ENCODE data around the gene PUS3. TPM values are rescaled to one million over a fixed set of nuclear protein-coding genes. Genes with fewer than 3 reads are reported as not detected.

The PUS3 gene
- total RNA-seq, 1 experiment from 2014 or later, result 11.9 TPM

DNA sequence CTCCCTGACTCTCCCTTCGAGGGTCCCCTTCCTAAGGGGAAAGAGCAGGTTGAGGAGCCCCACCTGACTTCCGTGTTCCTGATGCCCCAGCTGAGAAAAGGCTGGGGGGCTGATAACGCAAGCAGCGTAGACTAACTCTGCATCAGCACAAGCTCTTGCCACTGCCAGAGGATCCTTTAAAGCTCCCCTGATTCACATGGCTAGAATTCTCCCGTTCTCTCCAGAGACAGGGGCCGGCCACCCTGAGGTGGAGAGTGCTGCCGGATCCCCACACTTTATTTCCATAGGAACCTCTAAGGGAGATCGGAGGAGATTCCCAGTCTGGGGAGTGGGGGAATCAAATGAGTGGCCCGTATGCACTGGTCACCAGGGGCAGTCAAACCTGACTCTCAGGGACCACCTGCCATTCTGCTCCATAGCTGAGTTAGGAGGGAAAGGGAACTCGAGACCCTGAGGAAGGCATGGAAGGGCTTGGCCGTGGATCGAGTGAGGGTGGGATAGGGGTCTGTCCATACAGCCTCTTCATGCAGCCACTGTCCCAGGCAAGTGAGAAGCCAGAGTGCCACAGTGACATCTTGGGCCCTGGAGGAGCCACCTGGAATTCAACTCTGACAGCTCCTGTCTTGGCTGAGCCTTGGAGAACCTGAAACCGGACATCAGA is 41.5 kb upstream of the PUS3 start:
- intact Hi-C loops (cut with micrococcal nuclease), result loop anchor here (5.0 kb wide), 1 partner anchor 118 kb away; the partner anchor contains the start of gene CDON

GRCh38 chr11:125943661-125944349 is 40.8 kb upstream of the PUS3 start:
- no peak for TF ChIP-seq YY1 (IDR thresholded peaks at IDR 0.05; ENCODE audit: extremely low read depth, insufficient replicate concordance, low read depth, low read length)
- TF ChIP-seq CEBPB (IDR thresholded peaks at IDR 0.05; ENCODE audit: low read depth), result no peak
- no peak for TF ChIP-seq ELF1 (IDR thresholded peaks at IDR 0.05; ENCODE audit: borderline replicate concordance, low read depth)
- TF ChIP-seq, protein P1, sequence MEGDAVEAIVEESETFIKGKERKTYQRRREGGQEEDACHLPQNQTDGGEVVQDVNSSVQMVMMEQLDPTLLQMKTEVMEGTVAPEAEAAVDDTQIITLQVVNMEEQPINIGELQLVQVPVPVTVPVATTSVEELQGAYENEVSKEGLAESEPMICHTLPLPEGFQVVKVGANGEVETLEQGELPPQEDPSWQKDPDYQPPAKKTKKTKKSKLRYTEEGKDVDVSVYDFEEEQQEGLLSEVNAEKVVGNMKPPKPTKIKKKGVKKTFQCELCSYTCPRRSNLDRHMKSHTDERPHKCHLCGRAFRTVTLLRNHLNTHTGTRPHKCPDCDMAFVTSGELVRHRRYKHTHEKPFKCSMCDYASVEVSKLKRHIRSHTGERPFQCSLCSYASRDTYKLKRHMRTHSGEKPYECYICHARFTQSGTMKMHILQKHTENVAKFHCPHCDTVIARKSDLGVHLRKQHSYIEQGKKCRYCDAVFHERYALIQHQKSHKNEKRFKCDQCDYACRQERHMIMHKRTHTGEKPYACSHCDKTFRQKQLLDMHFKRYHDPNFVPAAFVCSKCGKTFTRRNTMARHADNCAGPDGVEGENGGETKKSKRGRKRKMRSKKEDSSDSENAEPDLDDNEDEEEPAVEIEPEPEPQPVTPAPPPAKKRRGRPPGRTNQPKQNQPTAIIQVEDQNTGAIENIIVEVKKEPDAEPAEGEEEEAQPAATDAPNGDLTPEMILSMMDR (IDR thresholded peaks at IDR 0.05 in 2 of 3, conservative IDR thresholded peaks at IDR 0.05 in 1 of 3; ENCODE audit: borderline replicate concordance in 1 of 3, insufficient read depth in 1 of 3, low read depth in 2 of 3, low read length in 2 of 3), result no peak
- no peaks in the 10 kb centered on the region for H3K9me3 ChIP-seq (ENCODE audit: control insufficient read depth in 1 of 2, insufficient read depth in 1 of 2, low read depth in 1 of 2, low read length in 2 of 2)
- CTCF ChIA-PET, result interaction anchor here (0.9 to 1.3 kb wide), 2 partner anchors 118 to 250 kb away, joined by 4 to 5 read pairs; no protein-coding TSS in a partner anchor
- intact Hi-C loops (cut with micrococcal nuclease), result loop anchor here (5.0 kb wide), 1 partner anchor 118 kb away; the partner anchor contains the start of gene CDON
- no peaks in the 10 kb centered on the region for H3K9me2 ChIP-seq (ENCODE audit: insufficient read depth)
- H3K36me3 ChIP-seq (ENCODE audit: control insufficient read depth in 1 of 2, insufficient read depth in 2 of 2, low read length in 2 of 2), result no peaks in the 10 kb centered on the region
- BruUV-seq (replicated peaks), result no TSS peak
- RAD21 ChIA-PET (ENCODE audit: low non-redundant PET in 1 of 2, low total read pairs in 2 of 2, uncharacterized antibody in 2 of 2, unreplicated experiment in 2 of 2), result no interaction called here
- no peak overlapping the region for H3K4me2 ChIP-seq (ENCODE audit: low read length)
- H2AFZ ChIP-seq (ENCODE audit: low read depth, low read length, poor library complexity, severe bottlenecking), result no peak overlapping the region
- H3K27ac ChIP-seq (ENCODE audit: low read depth, low read length), result no peak overlapping the region
- peaks cover 7 to 16% of the 10 kb centered on the region in 2 experiments for H3K4me1 ChIP-seq (ENCODE audit: control insufficient read depth in 1 of 2, insufficient read depth in 2 of 2, low read length in 2 of 2)
- H4K20me1 ChIP-seq (ENCODE audit: insufficient read depth), result no peaks in the 10 kb centered on the region
- POLR2A ChIA-PET, result no interaction called here
- no peaks in the 10 kb centered on the region for H3K79me2 ChIP-seq (ENCODE audit: insufficient read depth, low read length)
- H3K4me3 ChIP-seq (replicated peaks in 1 of 2; ENCODE audit: low read depth in 1 of 2, low read length in 2 of 2), result no peak overlapping the region
- ATAC-seq (no peak), DNase-seq (ENCODE audit: low read depth, low spot score) (no peak)
- H3K9ac ChIP-seq (ENCODE audit: low read length), result no peak overlapping the region
- H3K27me3 ChIP-seq (ENCODE audit: insufficient read depth, low read length), result no peaks in the 10 kb centered on the region

More for the DNA sequence above, 41.5 kb upstream of the PUS3 start:
- Histone ChIP-seq H3K4me2 (ENCODE audit: low read length) (no peak overlapping the region), H3K9ac (ENCODE audit: low read length) (no peak overlapping the region), H3K27me3 (ENCODE audit: insufficient read depth, low read length) (no peaks in the 10 kb centered on the region), H3K4me3 (replicated peaks in 1 of 2; ENCODE audit: low read depth in 1 of 2, low read length in 2 of 2) (no peak overlapping the region), H3K4me1 (ENCODE audit: control insufficient read depth in 1 of 2, insufficient read depth in 2 of 2, low read length in 2 of 2) (peaks cover 7 to 16% of the 10 kb centered on the region in 2 experiments), H2AFZ (ENCODE audit: low read depth, low read length, poor library complexity, severe bottlenecking) (no peak overlapping the region), H3K9me3 (ENCODE audit: control insufficient read depth in 1 of 2, insufficient read depth in 1 of 2, low read depth in 1 of 2, low read length in 2 of 2) (no peaks in the 10 kb centered on the region), H3K36me3 (ENCODE audit: control insufficient read depth in 1 of 2, insufficient read depth in 2 of 2, low read length in 2 of 2) (no peaks in the 10 kb centered on the region), H4K20me1 (ENCODE audit: insufficient read depth) (no peaks in the 10 kb centered on the region), H3K27ac (ENCODE audit: low read depth, low read length) (no peak overlapping the region), H3K79me2 (ENCODE audit: insufficient read depth, low read length) (no peaks in the 10 kb centered on the region), H3K9me2 (ENCODE audit: insufficient read depth) (no peaks in the 10 kb centered on the region)
- RAD21 ChIA-PET (ENCODE audit: low non-redundant PET in 1 of 2, low total read pairs in 2 of 2, uncharacterized antibody in 2 of 2, unreplicated experiment in 2 of 2), result no interaction called here
- POLR2A ChIA-PET, result no interaction called here
- ATAC-seq (no peak), DNase-seq (ENCODE audit: low read depth, low spot score) (no peak)
- no TSS peak for BruUV-seq (replicated peaks)
- TF ChIP-seq EGR1 (IDR thresholded peaks at IDR 0.05; ENCODE audit: low read depth) (no peak), CEBPB (IDR thresholded peaks at IDR 0.05; ENCODE audit: low read depth) (no peak), ELF1 (IDR thresholded peaks at IDR 0.05; ENCODE audit: borderline replicate concordance, low read depth) (no peak), RAD21 (IDR thresholded peaks at IDR 0.05; ENCODE audit: low read depth) (no peak), MAX (IDR thresholded peaks at IDR 0.05) (no peak), EZH2 (IDR thresholded peaks at IDR 0.05) (no peak), TCF7L2 (IDR thresholded peaks at IDR 0.05; ENCODE audit: borderline replicate concordance, extremely low read depth, insufficient read depth, insufficient read length) (no peak), SIN3A (IDR thresholded peaks at IDR 0.05; ENCODE audit: low read depth) (no peak)
- TF ChIP-seq, protein P2, sequence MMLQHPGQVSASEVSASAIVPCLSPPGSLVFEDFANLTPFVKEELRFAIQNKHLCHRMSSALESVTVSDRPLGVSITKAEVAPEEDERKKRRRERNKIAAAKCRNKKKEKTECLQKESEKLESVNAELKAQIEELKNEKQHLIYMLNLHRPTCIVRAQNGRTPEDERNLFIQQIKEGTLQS (IDR thresholded peaks at IDR 0.05), result no peak
- CTCF ChIA-PET, result no interaction called here

Data from HCT116 (cell line).